Karpas-422 (cell line): ENCODE data around the gene CEP112. TPM values are rescaled to one million over a fixed set of nuclear protein-coding genes. Genes with fewer than 3 reads are reported as not detected.

Source experiments
- DNase-seq: peaks from one replicate; pipeline ENCODE4 v3.0.0-alpha.2; 2015
- H2AFZ ChIP-seq: fragments of 200-600 bp; sonication (generic); 2 replicates; pipeline ENCODE4 v1.6.1; 2014; ENCODE audit warnings: antibody characterized with exemption, low read length, mixed read lengths
- H3K27ac ChIP-seq: fragments of 200-600 bp; sonication (generic); 2 replicates; pipeline ENCODE4 v1.5.1; 2014; ENCODE audit warnings: mild to moderate bottlenecking, low read length, moderate library complexity
- H3K27me3 ChIP-seq: fragments of 200-600 bp; sonication (generic); 2 replicates; pipeline ENCODE4 v1.6.1; 2014; ENCODE audit warnings: low read length, mixed read lengths
- H3K36me3 ChIP-seq: fragments of 200-600 bp; sonication (generic); 2 replicates; pipeline ENCODE4 v1.6.1; 2014; ENCODE audit warnings: low read length, mixed read lengths; ENCODE audit not compliant: insufficient read depth
- H3K4me1 ChIP-seq: fragments of 200-600 bp; sonication (generic); 2 replicates; pipeline ENCODE4 v1.6.1; 2014; ENCODE audit warnings: mild to moderate bottlenecking, low read length, mixed read lengths
- H3K4me2 ChIP-seq: fragments of 200-600 bp; sonication (generic); 2 replicates; pipeline ENCODE4 v1.6.1; 2014; ENCODE audit warnings: low read length, low read depth, mild to moderate bottlenecking; ENCODE audit not compliant: poor library complexity, severe bottlenecking
- H3K4me3 ChIP-seq: fragments of 200-600 bp; sonication (generic); 2 replicates; pipeline ENCODE4 v1.5.1; 2014; ENCODE audit warnings: mild to moderate bottlenecking, antibody characterized with exemption, low read length, mixed read lengths
- H3K79me2 ChIP-seq: fragments of 200-600 bp; sonication (generic); 2 replicates; pipeline ENCODE4 v1.6.1; 2014; ENCODE audit warnings: mild to moderate bottlenecking, low read length, mixed read lengths
- H3K9ac ChIP-seq: fragments of 200-600 bp; sonication (generic); 2 replicates; pipeline ENCODE4 v1.6.0; 2014; ENCODE audit warnings: low read length
- H3K9me2 ChIP-seq: fragments of 200-600 bp; sonication (generic), shearing (Covaris generic); replicated peaks from 2 replicates; pipeline ENCODE4 v1.6.0; 2014; ENCODE audit warnings: mild to moderate bottlenecking, low read length, moderate library complexity; ENCODE audit not compliant: insufficient read depth
- H3K9me3 ChIP-seq: fragments of 300-700, 200-600 bp; sonication (generic); 2 replicates; pipeline ENCODE4 v1.6.1; 2014; ENCODE audit warnings: low read length, mixed read lengths
- H4K20me1 ChIP-seq: fragments of 200-600 bp; sonication (generic); 2 replicates; pipeline ENCODE4 v1.6.1; 2014; ENCODE audit warnings: mild to moderate bottlenecking, antibody characterized with exemption, low read length, low read depth; ENCODE audit not compliant: insufficient read depth
- total RNA-seq: library from RNA; depleted of rRNA; stranded (reverse); fragments of >200 nt; shearing (Covaris generic); gene quantifications from 2 replicates; pipeline ENCODE4 v1.2.3, GENCODE V29; 2014; ENCODE audit warnings: low replicate concordance; rRNA removed

CEP112 gene
- total RNA-seq, 1 experiment from 2014 or later, result not detected

GRCh38 chr17:65589321-65589720, 602.6 kb downstream of the CEP112 start:
- no peaks in the 10 kb centered on the region for H3K36me3 ChIP-seq
- H3K9ac ChIP-seq, result no peak overlapping the region

GRCh38 chr17:65588181-65588808, 603.6 kb downstream of the CEP112 start:
- H3K4me1 ChIP-seq, result no peaks in the 10 kb centered on the region
- no peak overlapping the region for H3K4me2 ChIP-seq
- no peak overlapping the region for H3K9ac ChIP-seq
- no peaks in the 10 kb centered on the region for H3K9me3 ChIP-seq
- H3K27me3 ChIP-seq, result no peaks in the 10 kb centered on the region
- no peaks in the 10 kb centered on the region for H3K36me3 ChIP-seq
- no peaks in the 10 kb centered on the region for H3K79me2 ChIP-seq
- no peak overlapping the region for H3K27ac ChIP-seq
- no peaks in the 10 kb centered on the region for H3K9me2 ChIP-seq
- no peaks in the 10 kb centered on the region for H4K20me1 ChIP-seq
- H2AFZ ChIP-seq, result no peak overlapping the region
- no peak for DNase-seq
- no peak overlapping the region for H3K4me3 ChIP-seq

More at GRCh38 chr17:65589321-65589720, 602.6 kb downstream of the CEP112 start:
- no peak overlapping the region for H3K4me2 ChIP-seq
- no peaks in the 10 kb centered on the region for H3K9me3 ChIP-seq
- H4K20me1 ChIP-seq, result no peaks in the 10 kb centered on the region
- H3K4me3 ChIP-seq, result no peak overlapping the region
- H3K9me2 ChIP-seq, result no peaks in the 10 kb centered on the region
- no peaks in the 10 kb centered on the region for H3K4me1 ChIP-seq
- no peaks in the 10 kb centered on the region for H3K27me3 ChIP-seq
- DNase-seq, result no peak
- H2AFZ ChIP-seq, result no peak overlapping the region
- H3K79me2 ChIP-seq, result no peaks in the 10 kb centered on the region
- no peak overlapping the region for H3K27ac ChIP-seq

GRCh38 chr17:65587534-65588180, 604.3 kb downstream of the CEP112 start:
- Histone ChIP-seq H3K79me2 (no peaks in the 10 kb centered on the region), H3K4me2 (no peak overlapping the region), H3K4me3 (no peak overlapping the region), H3K27me3 (no peaks in the 10 kb centered on the region), H3K9me3 (no peaks in the 10 kb centered on the region), H2AFZ (no peak overlapping the region), H3K9me2 (no peaks in the 10 kb centered on the region), H3K9ac (no peak overlapping the region), H3K36me3 (no peaks in the 10 kb centered on the region), H3K27ac (no peak overlapping the region), H4K20me1 (no peaks in the 10 kb centered on the region), H3K4me1 (no peaks in the 10 kb centered on the region)
- DNase-seq, result no peak

GRCh38 chr17:65586899-65587298, 605.0 kb downstream of the CEP112 start:
- no peak overlapping the region for H3K9ac ChIP-seq
- no peaks in the 10 kb centered on the region for H4K20me1 ChIP-seq
- H3K79me2 ChIP-seq, result no peaks in the 10 kb centered on the region
- no peaks in the 10 kb centered on the region for H3K9me2 ChIP-seq
- H3K9me3 ChIP-seq, result no peaks in the 10 kb centered on the region
- H2AFZ ChIP-seq, result no peak overlapping the region
- no peak overlapping the region for H3K27ac ChIP-seq
- H3K27me3 ChIP-seq, result no peaks in the 10 kb centered on the region
- no peak for DNase-seq
- no peak overlapping the region for H3K4me2 ChIP-seq
- no peak overlapping the region for H3K4me3 ChIP-seq
- H3K36me3 ChIP-seq, result no peaks in the 10 kb centered on the region
- H3K4me1 ChIP-seq, result no peaks in the 10 kb centered on the region

Other genes starting within 250 kb of the CEP112 start
- gene APOH, start 37.3 kb upstream of the CEP112 start, total RNA-seq, result not detected in 2 replicates
- 4.3 and 4.4 TPM in 2 replicates for gene PRKCA, start 110.5 kb upstream of the CEP112 start, total RNA-seq